H1 (cell line): ENCODE results near the gene NID2. TPM values are rescaled to one million over a fixed set of nuclear protein-coding genes. Genes with fewer than 3 reads are reported as not detected.

Source experiments
- CHD2 ChIP-seq: IDR thresholded peaks from 2 replicates; pipeline ENCODE4 v1.6.1; 2012; ENCODE audit warnings: low read length, improper control_type of control experiment
- polyA plus RNA-seq, 7 experiments: library from polyadenylated mRNA; depleted of rRNA in 3 of 7; stranded (reverse) in 5 of 7; unstranded in 2 of 7; fragments of >200 nt in 5 of 7; fragments of 200-250 nt in 2 of 7; gene quantifications; 1 replicate in 5 of 7; 2 replicates in 1 of 7; 4 replicates in 1 of 7; pipeline versions ENCODE4 v1.2.1 to v1.2.3, GENCODE V29; 2011 to 2013; ENCODE audit warnings: missing spikeins in 2 of 7, mixed read lengths in 2 of 7
- total RNA-seq: library from RNA; stranded (reverse); fragmentation: NEBNext Ultra II Directional; extraction: Animal tissue kit (Norgen Biotek cat#: 25700); gene quantifications from 2 replicates; pipeline ENCODE4 v1.2.1, GENCODE V29; 2021

The NID2 gene
- total and polyA plus RNA-seq, 2 of the 8 experiments (the other 6 are each of a cell fraction or from before 2014, with no cell fraction given), result 6.1 to 12.6 TPM

DNA sequence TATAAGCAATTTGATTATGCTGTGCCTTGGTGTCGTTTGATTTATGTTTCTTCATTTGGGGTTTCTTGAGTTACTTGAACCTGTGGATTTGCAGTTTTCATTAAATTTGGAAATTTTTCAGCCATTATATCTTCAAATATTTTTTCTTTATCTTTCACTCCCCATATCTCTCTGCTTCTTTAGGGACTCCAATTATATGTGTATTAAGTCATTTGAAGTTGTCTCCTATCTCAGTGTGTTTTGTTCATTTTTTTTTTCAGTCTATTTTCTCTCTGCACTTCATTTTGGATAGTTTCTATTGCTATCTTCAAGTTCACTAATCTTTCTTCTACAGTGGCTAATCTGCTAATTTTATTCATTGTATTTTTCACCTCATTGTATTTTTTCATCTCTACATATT lies 108.9 kb downstream of the NID2 start (continued):
- no peak for TF ChIP-seq CHD2
